ENCODE results near the gene PTPN2. TPM values are rescaled to one million over a fixed set of nuclear protein-coding genes. Genes with fewer than 3 reads are reported as not detected.

The PTPN2 gene
- total RNA-seq, 1 donor from 2014 or later: 95.2 TPM

DNA sequence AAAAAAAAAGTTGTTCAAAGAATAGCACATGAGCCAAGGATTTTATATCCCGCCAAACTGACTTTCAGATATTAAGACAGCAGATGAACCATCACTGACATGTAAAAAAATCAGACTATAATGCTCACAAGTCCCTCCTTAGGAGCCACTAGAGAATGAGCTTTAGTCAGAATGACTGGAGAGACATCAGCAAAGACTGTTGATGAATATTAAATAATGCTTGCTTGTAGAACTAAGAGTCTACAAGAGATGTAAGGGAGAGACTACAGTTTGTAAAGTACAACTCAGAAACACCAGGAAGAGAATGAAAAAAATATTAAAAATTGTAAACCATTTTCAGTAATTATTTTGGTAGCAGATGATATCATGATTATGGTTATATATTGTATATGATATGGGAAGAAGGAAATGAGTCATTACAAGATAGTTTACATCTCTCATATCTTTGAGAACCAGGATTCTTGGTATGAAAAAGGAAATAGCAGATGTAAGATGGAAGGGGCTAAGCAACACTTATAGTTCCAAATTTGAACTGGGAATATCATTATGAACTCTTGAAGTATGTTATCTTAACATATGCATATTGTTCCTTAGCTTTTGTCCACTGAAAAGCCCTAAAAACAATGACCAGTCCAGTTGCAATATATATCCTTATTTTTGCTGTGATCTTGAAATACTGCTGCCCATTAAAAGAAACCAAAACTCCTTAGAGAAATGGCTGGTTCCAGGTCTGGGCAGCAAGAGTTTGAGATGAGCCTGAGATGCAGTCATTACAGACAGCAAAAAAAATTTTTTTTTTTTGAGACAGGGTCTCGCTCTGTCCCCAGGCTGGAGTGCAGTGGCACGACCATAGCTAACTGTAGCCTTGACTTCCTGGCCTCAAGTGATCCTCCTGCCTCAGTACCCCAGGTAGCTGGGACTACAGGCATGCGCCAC, 55.7 kb downstream of the PTPN2 start:
- intact Hi-C loops (cut with micrococcal nuclease): loop anchor here (1.0 kb wide), 2 partner anchors 9 to 11 kb away; no protein-coding TSS in a partner anchor

DNA sequence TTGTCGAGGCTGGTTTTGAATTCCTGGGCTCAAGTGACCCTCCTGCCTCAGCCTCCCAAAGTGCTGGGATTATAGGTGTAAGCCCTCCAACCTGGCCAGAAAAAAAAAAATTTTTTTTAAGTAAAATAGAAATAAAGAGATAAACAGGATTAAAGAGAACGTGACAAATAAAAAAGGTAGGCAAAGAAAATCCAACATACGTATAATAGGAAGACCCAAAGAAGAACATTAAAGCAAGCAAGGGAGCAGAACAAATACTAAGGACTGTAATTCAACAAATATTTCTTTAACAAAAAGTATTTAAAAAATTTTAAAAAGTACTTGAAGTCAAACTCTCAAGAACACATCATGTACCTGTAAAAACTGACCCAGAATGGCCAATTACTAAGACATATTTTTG, 56.4 kb downstream of the PTPN2 start:
- intact Hi-C loops (cut with micrococcal nuclease): no loop called here

DNA sequence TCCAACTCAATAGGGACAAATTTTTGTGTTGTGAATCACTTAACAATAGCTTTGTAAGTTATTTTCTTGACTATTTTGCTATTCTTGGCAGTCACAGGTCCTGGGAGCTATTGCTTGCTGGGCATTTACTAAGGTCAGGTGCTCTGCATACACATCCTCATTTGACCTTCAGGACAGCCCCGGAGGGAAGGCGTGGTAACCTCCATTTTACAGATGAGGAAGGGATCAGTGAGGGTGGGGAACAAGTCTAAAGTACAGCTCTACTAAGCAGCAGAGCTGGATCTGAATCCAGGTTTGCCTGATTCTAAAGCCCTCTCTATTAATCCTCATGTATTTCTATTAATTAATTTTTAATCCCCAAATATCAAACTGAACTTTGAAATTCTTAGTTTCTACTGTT, 58.8 kb downstream of the PTPN2 start:
- intact Hi-C loops (cut with micrococcal nuclease): no loop called here

DNA sequence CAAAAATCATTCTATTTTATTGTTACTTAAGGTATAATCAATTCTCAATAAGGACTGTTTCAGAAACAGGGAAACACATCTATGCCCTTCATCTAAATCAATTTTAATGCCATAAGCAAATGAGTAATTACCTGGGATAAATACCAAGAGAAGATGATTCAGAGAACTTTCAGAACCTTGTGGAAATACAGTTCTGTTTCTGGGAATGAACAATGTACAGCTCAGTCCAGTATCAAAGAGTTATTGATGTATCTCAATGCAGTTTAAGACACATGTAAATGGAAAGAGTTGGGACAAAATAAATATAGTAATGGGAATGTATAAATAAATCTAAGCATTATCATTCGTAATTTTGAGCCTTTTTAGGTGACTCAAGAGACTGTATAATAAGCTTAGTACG, 60.1 kb downstream of the PTPN2 start:
- intact Hi-C loops (cut with micrococcal nuclease): no loop called here

DNA sequence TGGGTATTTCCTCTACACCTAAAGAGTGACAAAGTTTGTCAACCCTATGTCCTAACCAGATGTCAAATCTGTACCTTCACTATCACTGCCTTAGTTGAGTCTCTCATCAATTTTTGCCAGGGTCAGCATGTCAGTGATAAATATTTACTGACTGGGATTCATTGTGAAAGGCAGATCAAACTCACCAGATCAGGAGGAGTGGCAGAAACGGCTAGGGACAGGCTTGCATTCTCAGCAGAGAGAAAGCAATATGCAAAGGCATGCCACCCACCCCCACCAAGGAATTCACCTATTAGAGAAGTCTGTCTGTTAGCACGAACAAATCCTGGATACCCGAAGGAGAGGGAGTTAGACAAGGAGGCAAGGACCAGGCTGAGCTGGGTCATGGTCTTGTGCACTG, 62.6 kb downstream of the PTPN2 start:
- intact Hi-C loops (cut with micrococcal nuclease): no loop called here

DNA sequence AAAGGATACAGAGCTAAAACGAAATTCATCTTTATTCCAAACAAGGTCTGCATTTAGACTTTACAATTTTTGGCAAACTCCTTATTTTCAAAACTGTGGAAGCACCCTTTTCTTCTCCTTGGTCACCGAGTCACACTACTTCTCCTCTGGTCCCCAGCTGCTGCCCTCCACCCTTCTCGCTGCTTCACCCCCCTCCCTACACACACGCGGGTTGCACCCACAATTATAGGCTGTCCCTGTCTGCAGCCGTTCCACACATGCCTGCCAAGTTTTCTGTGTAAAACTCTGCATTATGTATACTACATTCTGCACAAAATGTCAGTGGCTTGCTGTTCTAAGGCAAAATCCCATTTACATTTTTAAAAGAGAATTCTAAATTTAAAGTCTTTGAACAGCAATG, 63.5 kb downstream of the PTPN2 start:
- intact Hi-C loops (cut with micrococcal nuclease): no loop called here

DNA sequence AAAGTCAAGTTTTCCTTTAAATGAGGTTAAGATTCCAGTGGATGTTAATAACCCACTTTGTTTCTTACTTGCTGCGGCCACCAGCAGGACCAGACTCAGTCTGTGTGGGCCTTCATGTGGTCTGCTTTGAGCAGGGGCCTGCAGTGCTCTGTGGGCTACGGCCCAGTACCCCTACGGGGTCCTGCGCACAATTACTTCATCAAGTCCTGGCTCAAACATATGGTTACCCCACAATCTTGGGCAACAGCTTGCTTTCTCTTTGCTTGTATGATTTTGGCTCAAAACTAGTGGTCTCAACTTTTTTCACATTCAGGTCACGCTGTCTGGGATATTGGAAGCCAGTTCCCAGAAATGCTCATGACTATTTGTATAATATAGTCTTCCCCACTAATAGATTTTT, 64.2 kb downstream of the PTPN2 start:
- intact Hi-C loops (cut with micrococcal nuclease): loop anchor here (1.0 to 5.0 kb wide), 4 partner anchors 8 to 172 kb away; partner anchors contain the start of gene CEP192

DNA sequence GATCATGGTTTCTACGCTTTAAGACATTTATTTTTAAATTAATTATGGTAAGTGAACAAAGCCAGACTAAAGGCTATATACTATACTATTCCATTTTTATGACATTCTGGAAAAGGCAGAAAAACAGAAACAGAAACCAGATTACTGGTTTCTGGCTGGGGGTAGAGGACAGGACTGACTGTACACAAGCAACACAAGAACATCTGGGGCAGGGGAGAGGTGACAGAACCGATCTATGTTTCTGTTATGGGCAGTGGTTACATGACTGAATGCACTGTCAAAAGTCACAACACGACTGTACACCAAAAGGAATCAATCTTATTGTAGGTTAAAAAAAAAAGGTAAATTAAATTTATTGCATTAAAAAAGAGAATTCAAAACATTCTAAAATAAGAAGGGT, 64.7 kb downstream of the PTPN2 start:
- intact Hi-C loops (cut with micrococcal nuclease): loop anchor here (1.0 to 5.0 kb wide), 4 partner anchors 9 to 173 kb away; partner anchors contain the start of gene CEP192

DNA sequence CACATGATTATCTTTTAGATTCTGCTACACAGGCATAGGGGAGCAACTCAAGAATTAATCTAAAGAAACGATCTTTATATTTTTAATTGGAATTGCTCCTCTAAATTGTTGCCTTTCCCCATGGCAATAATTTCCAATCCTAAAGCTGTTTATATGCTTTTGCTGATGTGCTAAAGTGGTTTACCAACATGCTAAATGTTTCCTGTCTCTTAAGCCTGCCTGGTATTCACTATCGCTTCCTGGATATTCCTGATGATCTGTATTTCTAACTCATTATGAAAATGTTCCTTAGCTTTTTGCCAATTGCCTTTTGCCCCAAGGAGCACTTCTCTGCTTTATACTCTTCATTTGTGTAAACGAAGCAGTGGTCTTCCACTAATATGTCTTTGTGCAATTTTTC, 65.8 kb downstream of the PTPN2 start:
- intact Hi-C loops (cut with micrococcal nuclease): loop anchor here (5.0 kb wide), 1 partner anchor 174 kb away; the partner anchor contains the start of gene CEP192

DNA sequence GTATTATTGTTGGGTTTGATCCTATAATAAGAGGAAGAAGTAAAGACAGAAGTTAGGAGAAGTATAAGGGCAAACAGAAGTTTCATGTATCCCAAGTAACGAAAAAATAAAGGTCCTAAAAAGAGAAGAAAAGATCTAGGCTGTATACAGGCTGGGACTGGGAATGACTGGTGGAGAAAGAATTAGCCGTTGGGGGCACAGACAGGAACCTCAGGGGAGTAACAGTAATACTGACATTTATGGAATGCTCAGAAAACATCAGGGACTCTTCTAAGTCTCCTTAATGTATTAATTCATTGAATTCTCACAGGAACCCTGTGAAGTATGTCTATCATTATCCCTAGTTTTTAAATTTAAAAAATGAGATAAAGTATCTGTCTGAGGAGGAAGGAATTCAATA, 67.6 kb downstream of the PTPN2 start:
- intact Hi-C loops (cut with micrococcal nuclease): loop anchor here (5.0 kb wide), 1 partner anchor 176 kb away; the partner anchor contains the start of gene CEP192

DNA sequence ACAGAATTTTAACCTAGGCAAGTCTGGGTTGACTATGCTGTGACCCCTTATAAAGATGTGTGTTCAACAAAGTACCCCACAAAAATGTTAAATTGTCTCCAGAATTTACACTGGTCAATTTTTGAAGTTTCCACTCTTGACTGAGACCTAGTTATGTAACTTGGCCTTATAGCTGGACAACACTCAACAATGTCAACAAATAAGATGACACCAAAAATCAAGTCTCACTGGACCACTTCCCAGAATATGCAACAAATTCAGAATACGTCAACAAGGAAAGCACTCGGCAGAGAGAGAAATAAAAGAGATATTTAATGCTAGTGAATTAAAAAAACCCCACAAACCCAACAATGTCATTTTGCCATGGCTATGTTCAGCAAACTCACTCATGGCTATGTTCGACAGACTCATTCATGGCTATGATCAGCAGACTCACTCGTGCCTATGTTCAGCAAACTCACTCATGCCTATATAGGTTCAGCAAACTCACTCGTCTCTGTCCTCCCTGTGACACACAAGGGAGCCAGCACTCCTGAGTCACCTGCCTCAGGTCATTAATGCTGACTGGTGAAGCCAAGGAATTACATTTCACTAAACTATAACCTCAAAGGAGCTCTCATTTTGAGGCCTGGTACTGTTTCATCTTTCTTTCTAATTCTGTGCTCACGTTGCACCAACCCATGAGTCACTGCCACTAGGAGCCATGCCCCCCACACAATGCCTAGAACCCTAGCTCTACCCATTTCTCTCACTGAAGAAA, 72.7 kb downstream of the PTPN2 start:
- intact Hi-C loops (cut with micrococcal nuclease): no loop called here

DNA sequence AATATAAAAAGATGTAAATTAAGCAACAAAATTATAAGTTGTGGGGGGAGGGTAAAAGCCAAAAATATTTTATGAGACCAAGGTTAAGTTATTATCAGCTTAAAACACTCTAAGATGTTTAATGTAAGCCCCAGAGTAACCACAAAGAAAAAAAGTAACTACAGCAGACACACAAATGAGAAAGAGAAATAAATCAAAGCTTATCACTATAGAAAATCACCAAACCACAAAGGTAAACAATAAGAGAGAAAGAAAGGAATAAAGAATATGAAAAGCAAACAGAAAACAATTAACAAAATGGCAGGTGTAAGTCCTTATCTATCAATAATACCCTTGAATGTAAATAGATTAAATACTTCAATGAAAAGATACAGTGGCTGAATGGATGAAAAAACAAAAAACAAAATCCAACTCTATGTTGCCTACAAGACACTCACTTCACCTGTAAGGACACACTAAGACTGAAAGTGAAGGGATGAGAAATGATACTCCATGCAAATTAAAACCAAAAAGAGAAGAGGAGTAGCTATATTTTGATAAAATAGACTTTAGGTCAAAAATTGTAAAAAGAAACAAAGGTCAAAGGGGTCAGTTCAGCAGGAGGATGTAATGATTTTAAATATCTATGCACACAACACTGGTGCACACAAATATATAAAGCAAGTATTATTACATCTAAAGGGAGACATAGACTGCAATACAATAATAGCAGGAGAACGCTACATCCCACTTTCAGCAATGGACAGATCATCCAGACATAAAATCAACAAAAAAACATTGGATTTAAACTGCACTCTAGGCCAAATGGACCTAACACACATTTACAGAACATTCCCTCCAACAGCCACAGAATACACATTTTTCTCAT, 80.7 kb downstream of the PTPN2 start:
- intact Hi-C loops (cut with micrococcal nuclease): no loop called here

DNA sequence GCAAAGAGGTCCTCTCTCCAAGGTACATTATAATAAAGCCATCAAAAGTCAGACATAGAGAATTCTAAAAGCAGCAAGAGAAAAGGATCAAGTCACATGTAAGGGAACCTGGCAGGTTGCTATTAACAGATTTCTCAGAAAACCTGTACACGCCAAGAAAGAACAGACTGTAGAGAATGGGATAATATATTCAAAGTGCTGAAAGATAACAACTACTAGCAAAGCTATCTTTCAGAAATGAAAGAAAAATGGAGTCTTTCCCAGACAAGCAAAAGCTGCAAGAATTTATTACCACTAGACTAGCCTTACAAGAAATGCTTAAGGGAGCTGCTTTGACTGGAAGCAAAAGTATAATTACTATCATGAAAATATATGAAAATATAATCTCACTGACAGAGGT, 81.5 kb downstream of the PTPN2 start:
- intact Hi-C loops (cut with micrococcal nuclease): no loop called here

DNA sequence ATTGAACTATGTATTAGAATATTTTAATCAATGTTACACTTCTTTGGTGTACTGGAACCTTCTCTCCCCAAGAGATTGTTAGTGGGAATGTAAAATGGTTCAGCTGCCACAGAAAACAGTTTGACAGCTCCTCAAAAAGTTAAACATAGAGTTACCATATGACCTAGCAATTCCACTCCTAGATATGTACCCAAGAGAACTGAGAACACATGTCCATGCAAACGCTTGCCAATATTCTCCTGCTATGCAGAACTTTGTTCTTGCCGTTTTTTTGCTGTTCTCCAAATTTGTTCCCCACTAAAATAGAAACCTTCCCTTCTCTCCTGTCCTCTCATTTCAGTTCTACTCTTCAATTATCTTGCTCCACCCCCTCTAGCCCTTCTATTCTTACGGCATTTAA, 87.6 kb downstream of the PTPN2 start:
- intact Hi-C loops (cut with micrococcal nuclease): no loop called here

DNA sequence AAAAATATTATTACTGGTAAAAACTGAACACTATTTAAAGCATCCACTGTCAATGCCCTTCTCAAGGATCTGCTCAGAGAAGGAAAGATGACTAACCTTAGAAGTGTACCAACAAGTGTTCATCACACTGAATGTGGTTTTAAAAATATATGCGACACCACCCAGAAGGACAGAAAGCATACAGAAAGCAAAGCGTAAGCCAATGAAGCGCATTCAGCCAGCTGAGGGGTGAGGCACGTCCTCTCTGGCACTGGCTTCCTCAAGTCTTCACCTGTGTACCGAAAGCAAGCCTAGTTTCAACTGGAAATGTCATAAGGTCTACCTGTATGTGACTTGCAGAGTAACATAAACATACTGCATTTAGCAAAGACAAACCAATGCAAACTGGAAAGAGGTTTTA, 92.4 kb downstream of the PTPN2 start:
- intact Hi-C loops (cut with micrococcal nuclease): no loop called here

DNA sequence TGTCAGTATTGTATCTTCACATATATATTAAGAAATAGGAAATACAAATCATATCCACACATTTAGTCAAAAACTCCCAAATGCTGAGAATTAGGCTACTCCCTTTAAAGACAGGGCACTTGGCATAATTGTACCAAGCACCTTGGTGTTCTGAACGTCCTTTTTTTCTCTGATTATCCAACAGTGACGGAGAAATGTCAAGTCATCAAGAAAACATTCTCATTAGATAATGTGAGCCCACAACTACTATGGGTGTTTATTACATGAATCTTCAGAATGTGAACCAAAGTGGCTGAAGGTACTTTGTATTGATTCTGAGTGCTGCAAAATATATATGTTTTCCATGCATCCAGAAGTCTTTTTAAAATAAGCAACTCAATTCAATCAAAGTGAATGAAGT, 97.4 kb downstream of the PTPN2 start:
- intact Hi-C loops (cut with micrococcal nuclease): no loop called here

DNA sequence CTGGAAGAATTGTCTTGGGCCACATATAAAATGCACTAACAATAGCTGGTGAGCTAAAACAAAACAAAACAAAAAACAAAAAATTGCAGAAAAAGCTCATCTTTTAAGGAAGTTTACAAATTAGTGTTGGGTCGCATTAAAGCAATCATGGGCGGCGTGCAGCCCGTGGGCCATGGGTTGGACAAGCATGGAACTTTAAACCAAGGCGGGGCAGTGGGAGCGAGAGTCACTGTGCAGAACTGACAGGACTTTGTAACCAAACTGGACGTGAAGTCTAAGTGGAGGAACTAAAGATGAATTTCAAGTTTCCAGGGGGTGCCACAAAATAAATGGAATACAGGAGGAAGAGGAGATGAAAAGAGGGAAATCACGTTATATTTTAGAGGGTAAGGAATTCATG, 100.5 kb downstream of the PTPN2 start:
- intact Hi-C loops (cut with micrococcal nuclease): no loop called here

DNA sequence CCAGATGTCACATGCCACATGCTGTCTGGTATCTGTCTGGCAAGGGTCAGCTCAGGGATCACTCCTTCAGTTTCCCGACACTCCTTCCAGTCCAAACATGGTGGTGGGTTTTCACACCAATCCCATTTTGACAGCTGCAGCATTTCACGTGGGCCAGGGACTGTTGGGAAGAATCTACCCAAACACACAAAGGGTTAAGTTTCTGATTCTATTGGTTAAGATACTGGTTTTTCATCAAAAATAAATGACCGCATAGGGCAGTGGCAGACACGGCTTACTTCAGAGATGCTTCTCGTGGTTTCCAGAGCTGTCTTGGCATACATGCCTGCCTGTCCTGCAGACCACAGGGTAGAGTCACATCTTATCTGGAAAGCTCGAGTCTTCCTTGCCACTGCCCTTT, 101.5 kb downstream of the PTPN2 start:
- intact Hi-C loops (cut with micrococcal nuclease): no loop called here

DNA sequence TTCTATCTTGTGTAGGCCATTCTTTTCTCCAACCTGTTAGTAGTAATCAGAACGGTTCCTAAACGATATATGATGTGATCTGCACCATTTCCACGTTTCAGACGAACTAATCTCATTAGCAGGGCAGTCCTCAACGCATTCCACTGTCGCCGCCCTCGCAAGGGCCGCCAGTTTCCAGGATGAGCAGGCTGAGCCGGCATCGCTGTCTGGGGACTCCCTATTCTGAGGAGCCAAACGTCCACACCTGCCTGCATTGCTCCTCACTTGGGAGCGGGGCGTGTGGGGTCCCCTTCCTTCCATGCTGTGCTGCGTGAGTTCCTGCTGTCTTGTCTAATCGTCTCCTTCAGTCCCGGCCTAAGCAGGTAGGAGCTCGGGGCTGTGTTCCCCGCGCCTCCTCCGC, 104.6 kb downstream of the PTPN2 start:
- intact Hi-C loops (cut with micrococcal nuclease): loop anchor here (5.0 kb wide), 1 partner anchor 117 kb away; no protein-coding TSS in a partner anchor

DNA sequence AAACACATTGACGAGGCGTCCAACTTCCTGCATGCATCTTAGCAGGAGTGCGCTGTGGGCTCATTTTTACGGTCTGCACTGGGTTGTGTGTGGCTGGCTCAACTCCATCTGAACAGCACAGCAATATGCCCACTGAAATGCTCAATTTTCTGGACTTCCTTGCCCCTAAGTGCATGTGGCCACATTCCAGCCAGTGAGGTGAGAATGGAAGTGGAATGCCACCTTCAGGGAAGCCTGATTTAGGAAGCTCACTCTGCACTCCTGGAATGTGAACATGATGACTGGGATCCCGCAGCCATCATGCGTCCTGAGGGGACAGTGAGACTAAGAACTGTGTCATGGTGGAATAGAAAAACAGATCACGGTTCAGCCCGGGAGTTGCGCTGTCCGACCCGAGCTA, 105.0 kb downstream of the PTPN2 start:
- intact Hi-C loops (cut with micrococcal nuclease): loop anchor here (5.0 kb wide), 1 partner anchor 117 kb away; no protein-coding TSS in a partner anchor

DNA sequence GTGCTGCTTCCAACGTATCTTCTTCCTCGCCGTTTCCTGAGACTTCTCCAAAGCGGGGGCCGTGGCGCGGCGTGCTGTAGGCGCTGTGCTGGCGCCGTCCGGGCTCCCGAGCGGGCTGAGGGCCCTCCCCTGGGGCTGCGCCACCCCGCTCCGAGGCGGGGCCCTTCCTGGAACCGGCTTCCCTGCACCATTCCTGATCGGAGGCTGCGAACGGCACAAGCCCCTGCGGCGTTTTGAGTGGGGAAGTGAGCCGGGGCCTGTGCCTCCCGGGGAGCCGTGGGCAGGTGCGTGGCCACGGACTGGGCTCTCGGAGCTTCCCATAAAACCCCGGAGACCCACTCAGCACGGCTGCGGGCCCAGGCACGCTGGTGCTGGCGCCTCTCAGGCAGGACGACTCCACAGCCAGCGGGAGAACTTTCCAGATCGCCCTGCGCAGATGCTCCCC, 106.5 kb downstream of the PTPN2 start:
- intact Hi-C loops (cut with micrococcal nuclease): loop anchor here (5.0 kb wide), 1 partner anchor 115 kb away; no protein-coding TSS in a partner anchor

Measured in T-helper 1 cell treated with Interleukin-12 subunit alpha and Interleukin-12 subunit beta and Interleukin-4 antibody, amounts not matched to agents 30 ng/mL and 1 ng/mL, for 36 hours (primary cell).